ENCODE results near the gene KLHL15.

DNA sequence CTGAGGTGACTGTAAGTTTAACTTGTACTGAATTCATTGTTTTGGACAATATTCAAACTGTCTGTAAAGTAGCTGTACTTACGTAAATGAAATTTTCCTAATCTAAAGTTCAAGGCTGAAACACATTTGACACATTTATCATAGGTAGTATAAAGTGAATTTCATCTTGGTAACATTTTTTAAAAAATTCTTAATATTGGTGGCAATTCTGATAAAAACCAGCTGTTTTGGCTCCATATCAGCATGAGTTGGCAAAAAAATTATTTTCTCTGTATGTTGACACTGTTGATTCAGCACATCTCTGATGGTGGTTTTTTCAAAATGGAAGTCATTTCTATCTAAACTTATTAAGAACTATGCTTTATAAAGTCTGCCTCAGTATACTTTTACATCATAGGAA lies 88.3 kb downstream of the KLHL15 start:
- no peak for TF ChIP-seq GATA3 (IDR thresholded peaks at IDR 0.05; ENCODE audit: low read depth, low read length)
- no peak for TF ChIP-seq GATA2 (IDR thresholded peaks at IDR 0.05; ENCODE audit: low read depth, low read length)
